HG02852 (cell line): ENCODE data around the gene KRTAP12-4.
"Not testable (repeated sequence)": the region's sequence is repeated elsewhere in the genome, so short reads cannot be mapped to it uniquely, and the experiment has no call there.

Experiments used
- ATAC-seq: cut with Tn5 transposase; IDR thresholded peaks from one replicate; pipeline ENCODE4 v1.9.1; 2021; ENCODE audit warnings: mild to moderate bottlenecking, moderate library complexity; ENCODE audit not compliant: unreplicated experiment

KRTAP12-4 gene

DNA sequence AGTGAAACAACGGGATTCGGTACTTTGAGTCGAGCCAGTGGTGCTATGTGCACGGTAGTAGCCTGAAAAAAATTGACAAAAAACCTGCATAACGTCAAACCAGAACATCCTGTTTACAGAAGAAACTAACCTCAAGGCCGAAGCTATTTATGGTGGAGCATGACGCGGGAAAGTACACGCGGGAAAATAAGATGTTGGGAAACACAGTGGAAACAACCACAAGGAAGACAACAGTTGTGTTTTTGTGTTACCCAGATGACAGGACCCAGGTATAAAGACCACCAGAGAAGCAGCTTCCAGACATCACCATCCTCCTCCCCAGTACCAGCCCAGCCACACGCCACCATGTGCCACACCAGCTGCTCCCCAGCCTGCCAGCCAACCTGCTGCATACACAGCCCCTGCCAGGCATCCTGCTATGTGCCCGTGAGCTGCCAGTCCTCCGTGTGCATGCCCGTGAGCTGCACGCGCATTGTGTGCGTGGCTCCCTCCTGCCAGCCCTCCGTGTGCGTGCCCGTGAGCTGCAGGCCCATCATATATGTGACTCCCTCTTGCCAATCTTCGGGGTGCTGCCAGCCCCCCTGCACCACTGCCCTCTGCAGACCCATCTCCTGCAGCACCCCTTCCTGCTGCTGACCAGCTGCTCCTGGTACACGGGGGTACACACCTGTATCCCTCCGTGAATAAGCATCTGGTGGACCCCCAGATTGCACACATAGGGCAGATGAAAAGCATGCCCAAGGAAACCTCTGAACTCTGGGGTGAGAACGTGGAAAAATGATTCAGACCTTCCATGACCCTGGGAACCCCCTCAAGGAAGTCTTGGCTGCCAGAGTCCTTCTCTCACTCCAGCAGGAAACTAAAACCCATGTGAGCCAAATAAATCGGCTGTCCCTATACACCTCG is 3.4 kb upstream of the KRTAP12-4 start, which contains the start of gene KRTAP12-3:
KRTAP12-3 (plus strand) TSS at position 298 of the 906 bp plus-strand sequence; CDS start at position 346, 48 bp downstream.
- no peak for ATAC-seq

DNA sequence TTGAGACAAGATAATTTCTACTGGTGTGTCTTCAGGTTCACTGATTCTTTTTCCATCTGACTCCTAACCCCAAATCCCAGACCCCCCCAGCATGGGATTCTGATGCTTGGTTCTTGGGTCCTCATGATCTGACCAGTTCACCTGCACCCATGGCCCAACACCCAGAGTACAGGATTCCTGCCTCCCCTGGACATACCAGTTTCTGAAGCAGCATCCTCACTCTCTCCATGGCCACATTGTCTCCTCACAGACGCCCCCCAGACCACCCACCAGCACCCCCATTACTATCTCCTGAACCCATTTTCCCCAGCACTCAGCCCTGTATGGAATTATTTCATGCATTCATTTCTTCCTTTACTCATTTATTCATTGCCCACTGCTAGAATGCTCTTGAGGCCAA is 2.4 kb upstream of the KRTAP12-4 start:
- ATAC-seq: no peak

DNA sequence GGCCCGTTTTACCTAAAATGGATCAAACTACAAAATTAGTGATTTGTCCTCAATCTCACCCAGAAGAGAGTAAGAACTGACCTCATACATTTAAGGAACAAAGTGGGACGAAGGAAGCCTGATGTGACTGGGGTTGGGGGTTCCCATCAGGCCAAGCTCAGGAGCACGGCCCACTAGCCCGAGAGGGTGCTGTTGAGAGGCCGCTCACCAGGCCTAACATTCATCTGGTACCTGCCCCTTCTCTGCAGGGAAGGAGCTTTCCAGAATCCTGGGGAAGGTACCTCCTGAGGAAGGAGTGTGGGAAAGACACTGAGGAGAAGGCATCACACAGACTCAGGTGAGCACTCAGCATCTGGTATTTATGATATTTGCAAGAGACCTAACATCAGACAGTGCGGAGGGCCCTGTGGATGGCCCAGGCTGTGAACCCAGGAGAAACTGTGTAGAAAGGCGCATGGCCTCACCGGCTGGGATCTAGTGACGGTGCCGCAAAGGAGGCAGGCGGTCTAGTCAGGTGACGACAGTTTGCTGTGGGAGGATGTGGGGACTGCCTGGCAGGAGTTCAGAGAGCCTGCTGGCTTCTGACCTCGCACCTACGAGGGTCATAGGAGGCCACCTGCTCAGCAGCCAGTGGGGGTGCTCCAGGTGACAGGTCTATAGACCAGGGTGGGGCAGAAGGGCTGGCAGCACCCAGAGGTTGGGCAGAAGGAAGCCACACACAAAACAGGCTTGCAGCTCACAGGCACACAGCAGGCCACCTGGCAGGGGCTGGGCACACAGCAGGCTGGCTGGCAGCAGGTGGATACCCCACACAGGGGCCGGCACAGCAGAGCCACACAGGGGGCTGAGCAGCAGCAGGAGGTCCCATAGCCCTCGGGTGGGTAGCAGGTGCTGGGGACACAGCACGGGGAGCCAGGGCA is 543 bp downstream of the KRTAP12-4 start:
- ATAC-seq: no peak

DNA sequence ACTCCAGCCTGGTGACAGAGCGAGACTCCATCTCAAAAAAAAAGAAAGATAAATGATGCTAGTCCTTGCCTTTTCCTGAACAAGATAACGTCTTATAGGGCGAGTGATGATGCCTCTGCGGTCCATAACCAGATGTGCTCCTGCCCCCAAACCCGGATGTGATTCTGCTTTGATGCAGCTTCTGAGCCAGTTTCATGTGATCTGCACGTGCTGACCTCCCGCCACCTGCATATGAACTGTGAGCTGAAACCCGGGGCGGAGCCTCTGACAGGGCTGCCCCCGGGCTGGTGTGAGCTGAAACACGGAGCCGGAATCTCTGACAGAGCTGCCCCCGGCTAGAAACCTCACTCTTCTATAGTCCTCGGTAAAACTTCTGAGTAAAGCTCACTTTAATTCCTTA is 1.3 kb downstream of the KRTAP12-4 start:
- no peak for ATAC-seq

DNA sequence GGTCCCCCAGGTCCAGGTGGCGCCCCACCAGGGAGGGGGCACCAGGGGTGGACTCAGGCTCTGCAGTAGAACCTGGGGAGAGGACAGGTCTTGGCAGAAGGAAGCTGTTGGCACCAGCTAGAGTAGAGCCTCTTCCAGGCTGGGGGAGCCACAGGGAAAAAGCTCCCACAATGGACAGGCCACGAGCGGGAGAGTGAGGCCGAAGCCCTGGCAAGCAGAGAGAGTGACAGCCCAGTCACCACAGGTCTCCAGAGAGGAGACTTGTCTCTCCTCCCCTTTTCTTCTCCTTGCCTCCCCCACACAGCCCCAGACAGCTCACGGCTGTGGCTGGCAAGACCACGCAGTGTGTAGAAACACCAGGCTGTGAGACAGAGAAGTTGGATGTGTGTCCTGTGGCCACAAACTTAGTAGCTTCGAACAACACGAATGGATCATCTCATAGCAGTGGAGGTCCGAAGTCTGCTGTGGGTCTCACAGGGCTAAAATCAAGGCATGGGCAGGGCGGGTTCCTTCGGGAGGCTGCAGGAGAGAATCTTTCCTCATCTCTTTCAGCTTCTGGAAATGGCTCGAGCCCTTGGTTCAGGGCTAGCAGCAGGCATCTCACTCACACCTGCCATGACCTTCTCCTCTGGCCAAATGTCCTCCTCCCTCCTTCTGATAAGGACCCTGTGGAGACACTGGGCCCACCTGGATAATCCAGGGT is 3.3 kb downstream of the KRTAP12-4 start:
- no peak for ATAC-seq

DNA sequence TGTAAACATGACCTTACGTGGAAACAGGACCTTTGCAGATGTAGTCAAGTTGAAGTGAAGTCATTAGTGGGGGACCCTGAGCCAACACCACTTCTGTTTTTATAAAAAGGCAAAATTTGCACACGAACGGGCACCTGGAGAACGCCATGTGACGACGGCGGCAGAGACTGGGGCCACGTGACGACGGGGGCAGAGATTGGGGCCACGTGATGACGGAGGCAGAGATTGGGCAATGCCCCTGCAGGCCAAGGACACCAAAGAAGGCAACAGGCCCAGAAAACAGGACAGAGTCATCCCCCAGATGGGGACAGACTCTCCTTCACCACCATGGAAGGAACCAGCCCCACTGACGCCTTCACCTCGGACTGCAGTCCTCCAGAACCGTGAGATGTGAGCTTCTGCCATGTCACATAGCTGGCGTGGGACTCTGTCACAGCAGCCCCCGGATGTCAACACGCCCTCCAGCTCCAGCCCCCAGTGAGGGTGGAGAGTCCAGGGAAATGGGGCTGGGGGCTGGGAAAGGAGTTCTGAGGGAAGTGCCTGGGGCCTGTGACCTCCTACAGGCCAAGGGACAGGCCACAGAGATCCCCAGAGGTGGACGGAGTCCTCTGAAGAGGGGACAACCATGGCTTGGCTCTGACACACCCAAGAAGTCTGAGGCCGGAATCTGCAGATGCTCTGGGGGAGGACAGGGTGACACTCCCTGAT is 4.0 kb downstream of the KRTAP12-4 start:
- ATAC-seq: no peak

DNA sequence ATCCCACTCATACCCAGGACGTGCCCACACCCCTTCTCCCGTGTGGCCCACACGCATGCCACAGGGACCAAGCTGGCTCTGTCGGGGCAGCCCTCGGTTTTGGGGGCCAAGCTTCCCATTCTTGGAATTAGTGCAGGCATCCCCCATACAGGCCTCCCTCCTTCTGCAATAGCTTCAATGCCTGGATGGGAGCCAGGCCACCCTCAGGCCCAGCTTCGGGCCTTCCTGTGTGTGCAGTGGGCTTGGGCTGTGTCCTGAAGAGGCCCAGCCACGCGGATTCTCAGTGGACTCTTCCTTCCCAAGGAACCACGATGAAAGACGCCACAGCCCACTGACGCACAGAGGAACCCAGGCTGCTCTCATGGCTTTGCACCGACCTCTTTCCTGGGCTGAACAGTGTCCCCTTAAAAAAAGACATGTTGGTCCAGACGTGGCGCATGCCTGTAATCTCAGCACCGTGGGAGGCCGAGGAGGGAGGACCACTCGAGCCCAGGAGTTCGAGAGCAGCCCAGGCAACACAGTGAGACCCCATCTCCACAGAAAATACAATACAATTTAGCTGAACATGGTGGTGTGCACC is 4.8 kb downstream of the KRTAP12-4 start:
- ATAC-seq: no peak

DNA sequence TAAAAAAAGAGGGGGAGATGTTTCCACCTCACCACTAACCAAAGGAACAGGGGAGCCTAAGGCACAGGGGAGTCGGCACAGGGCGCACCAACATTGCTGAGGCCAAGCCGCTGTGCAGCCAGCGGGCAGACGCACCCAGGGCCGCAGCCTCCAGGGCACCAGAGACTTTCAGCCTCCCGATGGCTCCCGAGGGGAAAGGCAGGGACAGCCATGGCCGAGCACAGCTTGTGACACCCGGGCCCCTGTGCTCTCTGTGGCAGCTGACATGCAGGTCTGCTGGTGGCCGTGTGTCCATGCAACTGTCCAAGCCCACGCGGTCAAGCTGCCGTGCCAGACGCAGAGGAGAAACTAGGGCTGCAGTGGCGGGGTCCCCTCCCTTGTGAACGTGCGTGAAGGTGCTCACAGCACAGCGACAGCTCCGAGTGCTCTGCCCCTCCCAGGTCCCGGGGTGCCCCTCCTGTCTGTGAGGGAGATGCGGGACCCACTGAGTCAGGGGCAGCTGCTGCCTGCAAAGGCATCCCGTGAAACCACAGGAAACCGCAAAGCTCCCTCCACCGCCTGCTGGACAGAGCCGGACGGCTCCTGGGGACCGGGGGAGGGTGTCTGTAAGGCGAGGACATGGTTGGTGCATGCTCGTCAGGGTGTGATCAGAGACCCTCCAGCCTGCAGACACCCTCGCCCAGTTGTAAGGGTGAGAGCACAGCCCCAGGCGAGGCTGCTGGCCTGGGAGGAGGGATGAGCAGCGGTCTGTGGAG is 5.7 kb downstream of the KRTAP12-4 start:
- no peak for ATAC-seq

DNA sequence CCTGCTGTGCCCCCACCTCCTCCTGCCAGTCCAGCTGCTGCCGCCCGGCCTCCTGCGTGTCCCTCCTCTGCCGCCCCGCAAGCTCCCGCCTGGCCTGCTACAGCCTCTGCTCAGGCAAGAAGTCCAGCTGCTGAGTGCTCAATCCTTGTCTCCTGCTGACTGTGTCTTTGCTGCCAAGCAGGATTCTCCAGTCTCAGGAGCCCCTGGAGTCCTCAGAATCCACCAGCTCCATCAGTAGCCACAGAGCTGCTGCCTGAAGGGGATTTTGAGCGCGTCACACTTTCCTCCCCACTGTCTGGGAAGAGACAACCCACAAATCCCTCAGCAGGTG is 7.3 kb downstream of the KRTAP12-4 start:
- no peak for ATAC-seq

DNA sequence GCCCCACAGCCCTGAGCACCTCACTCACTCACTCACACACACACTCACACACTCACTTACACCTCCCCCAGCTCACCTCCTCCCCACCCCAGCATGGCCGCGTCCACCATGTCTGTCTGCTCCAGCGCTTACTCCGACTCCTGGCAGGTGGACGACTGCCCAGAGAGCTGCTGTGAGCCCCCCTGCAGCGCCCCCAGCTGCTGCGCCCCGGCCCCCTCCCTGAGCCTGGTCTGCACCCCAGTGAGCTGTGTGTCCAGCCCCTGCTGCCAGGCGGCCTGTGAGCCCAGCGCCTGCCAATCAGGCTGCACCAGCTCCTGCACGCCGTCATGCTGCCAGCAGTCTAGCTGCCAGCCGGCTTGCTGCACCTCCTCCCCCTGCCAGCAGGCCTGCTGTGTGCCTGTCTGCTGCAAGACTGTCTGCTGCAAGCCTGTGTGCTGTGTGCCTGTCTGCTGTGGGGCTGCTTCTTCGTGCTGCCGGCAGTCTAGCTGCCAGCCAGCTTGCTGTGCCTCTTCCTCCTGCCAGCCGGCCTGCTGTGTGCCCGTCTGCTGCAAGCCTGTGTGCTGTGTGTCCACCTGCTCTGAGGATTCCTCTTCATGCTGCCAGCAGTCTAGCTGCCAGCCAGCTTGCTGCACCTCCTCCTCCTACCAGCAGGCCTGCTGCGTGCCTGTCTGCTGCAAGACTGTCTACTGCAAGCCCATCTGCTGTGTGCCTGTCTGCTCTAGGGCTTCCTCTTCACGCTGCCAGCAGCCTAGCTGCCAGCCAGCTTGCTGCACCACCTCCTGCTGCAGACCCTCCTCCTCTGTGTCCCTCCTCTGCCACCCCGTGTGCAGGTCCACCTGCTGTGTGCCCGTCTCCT is 7.9 kb downstream of the KRTAP12-4 start, which contains the start of gene KRTAP10-11:
KRTAP10-11 (plus strand) TSS at position 49 of the 856 bp plus-strand sequence; CDS start at position 94, 45 bp downstream.
- ATAC-seq: not testable (repeated sequence)

DNA sequence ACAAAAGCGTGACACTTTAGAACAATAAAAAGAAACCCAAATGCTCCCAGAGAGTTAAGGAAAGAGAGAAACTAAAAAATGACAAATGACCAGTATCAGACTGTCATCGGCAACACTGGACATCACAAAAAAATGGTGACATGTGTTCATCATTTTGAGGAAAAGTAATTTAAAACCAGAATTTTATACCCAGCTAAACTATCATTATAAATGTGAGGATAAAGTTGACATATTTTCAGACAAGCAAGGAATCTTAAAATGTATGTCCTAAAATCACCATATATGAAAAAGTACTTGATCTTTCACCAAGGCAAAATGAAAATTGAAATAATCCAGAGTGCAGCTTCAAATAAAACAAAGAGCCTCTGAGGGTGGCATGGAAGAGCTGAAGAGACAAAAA is 9.6 kb downstream of the KRTAP12-4 start:
- no peak for ATAC-seq

DNA sequence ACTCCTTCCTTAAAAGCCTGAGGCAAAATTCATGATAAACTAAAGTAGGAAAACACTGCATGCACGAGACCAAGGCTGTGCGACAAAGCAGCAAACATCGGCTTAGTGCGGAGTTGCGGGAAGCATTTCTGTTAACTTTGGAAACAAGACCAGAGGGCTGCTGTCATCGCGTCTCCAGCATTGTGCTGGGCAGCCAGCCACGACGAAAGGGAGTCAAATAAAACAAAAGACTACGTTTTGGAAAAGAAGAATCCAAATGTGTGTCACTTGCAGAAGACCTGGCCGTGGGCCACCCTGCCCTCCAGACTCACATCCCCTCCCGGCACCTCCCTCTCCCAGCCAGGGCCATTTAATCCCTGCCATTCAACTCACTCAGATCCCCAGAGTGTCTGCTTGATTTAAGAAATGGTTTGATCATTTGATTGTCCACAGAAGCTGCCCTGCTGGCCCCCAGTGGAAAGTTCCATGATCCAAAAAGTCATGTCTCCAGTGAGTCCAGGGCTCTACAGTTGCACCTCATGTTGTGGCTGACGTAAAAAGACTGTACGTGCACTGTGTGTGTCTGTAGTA is 10.6 kb downstream of the KRTAP12-4 start:
- no peak for ATAC-seq

DNA sequence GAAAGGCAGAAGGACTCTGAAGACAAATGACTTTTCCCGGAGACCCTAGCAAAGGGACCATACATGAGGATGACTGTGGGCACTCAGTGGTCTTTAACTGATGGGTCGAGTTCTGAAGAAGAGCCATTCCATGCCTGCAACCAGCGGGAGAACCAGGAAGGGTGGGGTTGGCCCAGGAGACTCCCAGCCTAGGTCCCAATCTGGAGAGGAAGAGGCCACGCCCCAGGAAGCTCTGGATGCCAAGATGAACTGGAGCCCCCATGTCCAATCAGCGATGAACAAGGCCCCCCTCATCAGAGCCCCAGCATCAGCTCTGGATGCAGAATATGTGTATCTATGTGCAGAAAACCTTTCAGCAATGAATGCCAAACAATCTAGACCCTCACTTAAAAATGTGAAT is 13.7 kb downstream of the KRTAP12-4 start:
- no peak for ATAC-seq

DNA sequence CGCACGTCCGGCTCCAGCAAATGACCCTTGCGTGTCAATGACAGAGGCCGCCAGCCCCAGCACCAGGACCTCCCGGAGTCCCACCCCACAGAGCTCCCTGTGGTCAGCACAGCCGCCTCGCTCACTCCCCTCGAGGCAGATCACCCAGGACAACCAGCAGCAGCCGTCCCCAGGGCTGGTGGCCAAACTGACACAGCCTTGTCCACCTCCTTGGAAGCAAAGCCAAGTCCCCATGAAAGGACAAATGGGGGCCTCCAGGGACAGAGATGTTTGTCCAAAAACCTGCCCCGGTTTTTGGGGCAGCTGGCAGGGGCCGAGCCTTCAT is 15.2 kb downstream of the KRTAP12-4 start:
- ATAC-seq: no peak

DNA sequence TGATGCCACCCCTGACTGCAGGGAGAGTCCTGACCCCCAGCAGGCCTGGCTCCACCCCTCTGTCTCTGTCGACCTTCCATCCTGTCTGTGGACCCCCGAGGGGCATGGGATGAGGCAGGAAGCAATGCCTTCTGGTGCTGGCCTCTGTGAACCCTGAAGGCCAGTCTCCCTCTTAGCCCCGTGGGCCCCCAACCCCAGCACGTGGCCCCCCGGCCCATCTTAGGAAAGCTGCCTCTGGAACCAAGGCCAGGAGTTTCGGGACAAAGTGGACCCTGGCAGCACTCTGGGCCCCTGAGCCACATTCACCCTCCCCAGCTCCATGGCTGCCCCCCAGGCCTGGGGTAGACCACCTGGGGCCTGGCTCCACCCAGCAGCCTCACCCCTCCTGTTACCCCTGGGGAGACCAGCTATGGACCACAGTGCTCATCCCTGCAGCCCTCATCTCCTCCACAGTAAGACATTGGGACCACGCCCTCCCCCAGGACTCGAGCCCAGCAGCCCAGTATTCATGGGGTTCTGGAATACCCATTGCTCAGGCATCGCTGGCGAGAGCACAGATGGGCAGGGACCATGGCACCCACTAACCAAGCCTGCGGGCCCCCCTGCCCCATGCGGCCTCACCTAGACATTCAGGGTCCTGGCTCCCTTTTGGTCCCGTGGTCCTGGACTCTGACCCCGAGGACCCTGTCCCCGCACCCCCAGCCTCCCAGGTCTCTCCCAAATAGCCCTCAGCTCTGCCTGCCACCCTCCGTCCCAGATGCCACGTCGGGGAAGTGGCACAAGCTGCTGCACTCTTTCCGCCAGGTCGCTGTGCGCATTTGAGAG is 15.7 kb downstream of the KRTAP12-4 start:
- ATAC-seq: not testable (repeated sequence)

DNA sequence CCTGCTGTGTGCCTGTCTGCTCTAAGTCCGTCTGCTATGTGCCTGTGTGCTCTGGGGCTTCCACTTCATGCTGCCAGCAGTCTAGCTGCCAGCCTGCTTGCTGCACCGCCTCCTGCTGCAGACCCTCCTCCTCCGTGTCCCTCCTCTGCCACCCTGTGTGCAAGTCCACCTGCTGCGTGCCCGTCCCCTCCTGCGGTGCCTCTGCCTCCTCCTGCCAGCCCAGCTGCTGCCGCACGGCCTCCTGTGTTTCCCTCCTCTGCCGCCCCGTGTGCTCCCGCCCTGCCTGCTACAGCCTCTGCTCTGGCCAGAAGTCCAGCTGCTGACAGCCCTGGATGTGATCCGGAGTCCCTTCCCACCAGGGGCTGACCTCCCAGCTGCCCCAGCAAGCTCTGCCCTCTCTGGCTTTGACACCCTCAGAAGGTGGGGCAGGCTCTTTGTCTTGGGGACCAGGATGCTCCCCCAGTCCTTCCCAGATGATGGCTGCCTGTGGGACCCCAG is 16.6 kb downstream of the KRTAP12-4 start:
- ATAC-seq: not testable (repeated sequence)
